Stimulated activated CD4-positive, alpha-beta T cell treated with anti-CD3 and anti-CD28 coated beads, TNF-alpha, amount 100 ng/mL, for 48 hours (primary cell): ENCODE measurements around the gene CEACAM19.
"Not testable (repeated sequence)": the region's sequence is repeated elsewhere in the genome, so short reads cannot be mapped to it uniquely, and the experiment has no call there.

Source experiments
- DNase-seq, 3 donors: peaks; one replicate each; pipeline ENCODE4 v3.0.0-alpha.2; 2020; ENCODE audit warnings: low read depth in 3 of 3

CEACAM19 gene

DNA sequence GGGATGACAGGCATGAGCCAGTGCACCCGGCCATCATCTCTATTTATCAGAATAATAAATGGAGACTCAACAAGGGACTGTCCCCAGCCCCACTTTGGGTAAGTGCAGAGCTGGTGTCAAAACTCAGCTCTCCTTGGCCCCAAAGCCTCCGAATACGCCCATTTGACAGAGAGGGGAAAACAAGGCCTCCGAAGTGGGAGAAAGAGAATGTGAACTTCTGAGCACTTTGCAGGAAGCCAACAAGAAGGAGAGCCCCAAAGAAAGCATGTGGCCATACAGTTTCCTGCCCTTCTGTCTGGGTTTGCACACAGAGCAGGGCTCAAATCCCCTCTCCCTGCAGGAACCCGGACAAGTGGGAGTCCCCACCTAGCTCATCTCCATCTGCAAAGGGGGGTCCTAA, 29.3 kb downstream of the CEACAM19 start:
- no peak for DNase-seq

- no peak for DNase-seq
Measured at GRCh38 chr19:44701228-44701627, 29.9 kb downstream of the CEACAM19 start.

DNA sequence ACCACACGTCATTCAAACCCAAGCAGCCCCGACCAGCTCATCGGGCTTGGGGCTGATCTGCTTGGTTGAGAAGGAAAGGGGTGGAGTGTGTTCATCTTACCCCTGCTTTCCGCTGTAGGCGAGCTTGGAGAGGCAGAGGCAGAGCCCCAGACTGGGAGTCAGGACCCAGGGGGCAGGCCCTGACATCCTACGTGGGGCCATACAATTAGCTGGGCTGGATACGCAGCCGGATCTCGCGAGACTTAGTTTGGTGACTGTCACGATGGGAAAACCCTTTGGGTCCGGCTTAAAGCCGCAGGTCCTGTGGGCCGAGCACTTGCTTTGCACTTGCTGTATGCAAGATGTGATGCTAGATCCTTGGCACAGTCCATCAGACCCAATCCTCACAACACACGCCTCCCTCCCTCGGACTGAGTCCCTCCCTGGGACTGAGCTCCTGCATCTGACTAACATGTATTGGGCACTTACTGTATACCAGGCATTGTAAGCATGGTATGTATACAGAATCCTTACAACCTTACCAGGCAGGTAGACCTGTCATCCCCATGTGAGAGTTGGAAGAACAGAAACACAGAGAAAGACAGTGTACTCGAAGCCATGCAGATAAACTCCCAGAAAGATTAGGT, 31.4 kb downstream of the CEACAM19 start:
- DNase-seq = no peak

- DNase-seq = no peak
Measured at GRCh38 chr19:44703336-44704078, 32.2 kb downstream of the CEACAM19 start.

- no peak for DNase-seq
Measured at GRCh38 chr19:44704982-44705381, 33.7 kb downstream of the CEACAM19 start.

GRCh38 chr19:44705502-44706010, 34.3 kb downstream of the CEACAM19 start:
- DNase-seq = no peak

DNA sequence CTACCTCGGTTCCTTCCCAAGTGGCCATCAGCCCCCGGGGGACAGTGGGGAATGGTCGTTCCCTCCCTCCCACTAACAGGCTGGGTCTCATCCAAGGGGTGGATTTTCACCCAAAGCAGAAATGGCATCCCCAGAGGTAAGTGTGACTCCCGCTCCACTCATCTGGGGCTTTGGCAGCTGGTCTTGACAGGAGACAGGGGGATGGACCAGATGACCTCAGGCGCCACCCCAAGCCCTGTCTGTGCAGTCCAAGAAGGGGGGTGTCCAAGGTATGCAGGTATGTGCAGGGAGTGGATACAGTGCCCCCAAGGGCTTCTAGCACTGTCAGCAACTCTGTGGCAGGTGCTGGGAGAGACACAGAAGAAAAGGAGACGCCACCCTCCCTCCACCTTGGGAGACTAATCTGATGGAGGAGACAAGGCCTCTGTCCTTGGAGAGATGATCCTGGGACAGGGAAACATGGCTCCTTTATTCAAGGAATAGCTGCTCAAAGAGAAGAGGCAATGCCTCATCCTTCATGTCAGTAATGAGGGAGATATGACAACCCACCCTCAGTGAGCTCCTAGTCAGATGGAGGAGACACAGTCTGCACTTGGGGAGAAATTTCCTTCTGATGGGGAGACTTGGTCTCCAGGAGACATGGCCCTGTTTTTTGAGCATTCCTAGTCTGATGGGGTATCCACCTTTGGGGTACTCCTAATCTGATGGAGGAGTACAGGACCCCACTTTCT, 35.4 kb downstream of the CEACAM19 start:
- DNase-seq = no peak

- no peak for DNase-seq
Measured at GRCh38 chr19:44707794-44708193, 36.5 kb downstream of the CEACAM19 start.

GRCh38 chr19:44708940-44709339, 37.7 kb downstream of the CEACAM19 start:
- DNase-seq = no peak

DNA sequence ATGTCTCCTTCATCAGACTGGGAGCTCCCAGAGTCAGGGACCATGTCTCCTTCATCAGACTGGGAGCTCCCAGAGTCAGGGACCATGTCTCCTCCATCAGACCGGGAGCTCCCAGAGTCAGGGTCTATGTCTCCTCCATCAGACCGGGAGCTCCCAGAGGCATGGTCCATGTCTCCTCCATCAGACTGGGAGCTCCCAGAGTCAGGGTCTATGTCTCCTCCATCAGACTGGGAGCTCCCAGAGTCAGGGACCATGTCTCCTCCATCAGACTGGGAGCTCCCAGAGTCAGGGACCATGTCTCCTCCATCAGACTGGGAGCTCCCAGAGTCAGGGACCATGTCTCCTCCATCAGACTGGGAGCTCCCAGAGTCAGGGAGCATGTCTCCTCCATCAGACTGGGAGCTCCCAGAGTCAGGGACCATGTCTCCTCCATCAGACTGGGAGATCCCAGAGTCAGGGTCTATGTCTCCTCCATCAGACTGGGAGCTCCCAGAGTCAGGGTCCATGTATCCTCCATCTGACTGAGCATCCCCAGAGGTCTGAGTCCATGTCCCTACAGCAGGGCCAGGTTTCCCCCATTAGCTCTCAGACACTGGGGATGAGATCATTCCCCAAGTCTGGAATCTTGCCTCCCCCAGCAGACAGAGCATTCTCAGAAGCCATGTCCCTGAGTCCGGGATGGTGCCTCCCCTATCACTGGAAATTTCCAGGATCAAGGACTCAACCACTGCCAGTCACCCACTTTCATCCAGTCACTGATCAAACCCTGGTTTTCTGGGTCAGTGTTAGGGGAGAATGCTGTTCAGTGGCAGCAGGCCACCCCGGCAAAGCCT, 38.4 kb downstream of the CEACAM19 start:
- DNase-seq = not testable (repeated sequence)

GRCh38 chr19:44710483-44710882, 39.2 kb downstream of the CEACAM19 start:
- DNase-seq = no peak

GRCh38 chr19:44712864-44713515, 41.7 kb downstream of the CEACAM19 start:
- no peak for DNase-seq

- no peak for DNase-seq
Measured at GRCh38 chr19:44714597-44715169, 43.4 kb downstream of the CEACAM19 start.

DNA sequence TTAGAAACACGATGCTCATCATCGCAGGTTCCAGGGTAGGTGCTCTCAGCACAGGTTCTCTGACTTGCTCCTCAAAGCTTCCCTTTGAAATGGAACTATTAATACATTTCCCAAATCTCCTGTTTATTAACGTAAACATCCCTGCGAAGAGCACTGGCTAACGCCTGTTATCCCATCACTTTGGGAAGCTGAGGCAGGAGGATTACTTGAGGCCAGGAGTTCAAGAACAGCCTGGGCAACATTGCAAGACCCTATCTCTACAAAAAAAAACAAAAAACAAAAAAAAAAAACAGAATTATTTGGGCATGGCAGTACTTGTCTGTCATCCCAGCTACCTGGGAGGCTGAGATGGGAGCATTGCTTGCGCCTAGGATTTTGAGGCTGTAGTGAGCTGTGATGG, 46.3 kb downstream of the CEACAM19 start:
- DNase-seq = no peak

GRCh38 chr19:44718441-44719261, 47.4 kb downstream of the CEACAM19 start:
- DNase-seq = no peak

DNA sequence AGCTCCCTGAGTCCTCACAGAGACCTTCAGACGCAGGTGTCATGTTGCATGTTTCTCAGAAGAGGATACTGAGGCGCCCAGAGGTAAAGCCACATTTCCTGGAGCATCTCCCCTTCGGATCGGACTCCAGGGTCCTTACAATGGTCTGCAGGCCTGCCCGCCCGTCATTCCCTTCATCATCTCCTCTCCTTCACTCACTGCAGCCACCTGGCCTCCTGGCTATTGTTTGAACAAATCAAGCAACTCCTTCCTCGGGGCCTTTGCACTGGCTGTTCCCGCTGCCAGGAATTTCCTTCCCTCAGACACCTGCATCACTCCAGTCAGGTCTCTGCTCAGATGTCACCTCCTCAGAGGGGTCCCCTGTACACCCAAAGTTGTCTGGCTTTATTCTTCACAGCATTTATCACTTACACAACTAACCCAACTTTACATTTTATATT, 48.0 kb downstream of the CEACAM19 start:
- DNase-seq = no peak

DNA sequence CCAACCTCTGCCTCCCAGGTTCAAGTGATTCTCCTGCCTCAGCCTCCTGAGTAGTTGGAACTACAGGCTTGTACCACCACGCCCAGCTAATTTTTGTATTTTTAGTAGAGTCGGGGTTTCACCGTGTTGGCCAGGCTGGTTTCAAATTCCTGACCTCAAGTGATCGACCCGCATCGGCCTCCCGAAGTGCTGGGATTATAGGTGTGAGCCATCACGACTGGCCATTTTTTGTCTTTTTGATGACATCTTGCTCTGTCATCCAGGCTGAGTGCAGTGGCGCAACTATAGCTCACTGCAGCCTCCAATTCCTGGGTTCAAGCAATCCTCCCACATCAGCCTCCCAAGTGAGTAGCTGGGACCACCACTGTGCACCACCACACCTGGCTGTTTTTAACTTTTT, 49.1 kb downstream of the CEACAM19 start:
- DNase-seq = not testable (repeated sequence)

- no peak for DNase-seq
Measured at GRCh38 chr19:44720945-44721344, 49.7 kb downstream of the CEACAM19 start.

DNA sequence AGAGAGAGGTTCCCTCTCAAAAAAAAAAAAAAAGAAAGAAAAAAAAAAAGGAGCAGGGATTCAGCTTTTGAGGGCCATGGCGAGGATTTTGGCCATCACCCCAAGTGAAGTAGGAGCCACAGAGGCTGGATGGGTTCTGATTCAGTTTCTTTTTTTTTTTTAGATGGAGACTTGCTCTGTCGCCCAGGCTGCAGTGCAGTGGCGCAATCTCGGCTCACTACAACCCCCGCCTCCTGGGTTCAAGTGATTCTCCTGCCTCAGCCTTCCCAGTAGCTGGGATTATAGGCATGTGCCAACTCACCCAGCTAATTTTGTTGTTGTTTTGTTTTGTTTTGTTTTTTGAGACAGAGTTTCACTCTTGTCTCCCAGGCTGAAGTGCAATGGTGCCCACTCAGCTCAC, 50.1 kb downstream of the CEACAM19 start:
- not testable (repeated sequence) for DNase-seq
